HG02571 (cell line): ENCODE measurements around the gene KRTDAP.
"Not testable (repeated sequence)": the region's sequence is repeated elsewhere in the genome, so short reads cannot be mapped to it uniquely, and the experiment has no call there.

Experiments
- ATAC-seq: cut with Tn5 transposase; IDR thresholded peaks from one replicate; pipeline ENCODE4 v1.9.1; 2021; ENCODE audit warnings: mild to moderate bottlenecking, moderate library complexity; ENCODE audit not compliant: unreplicated experiment

Gene KRTDAP

GRCh38 chr19:35487656-35488182, 2.5 kb downstream of the KRTDAP start:
- ATAC-seq, result no peak

- ATAC-seq, result no peak
Measured at GRCh38 chr19:35486268-35486708, 4.0 kb downstream of the KRTDAP start.

GRCh38 chr19:35484252-35485036, 5.8 kb downstream of the KRTDAP start:
- ATAC-seq, result no peak

GRCh38 chr19:35483089-35483488, 7.2 kb downstream of the KRTDAP start:
- ATAC-seq, result no peak

GRCh38 chr19:35478794-35479677, 11.2 kb downstream of the KRTDAP start:
- ATAC-seq, result no peak

- no peak for ATAC-seq
Measured at GRCh38 chr19:35476149-35476548, 14.1 kb downstream of the KRTDAP start.

- not testable (repeated sequence) for ATAC-seq
Measured at GRCh38 chr19:35474594-35474993, 15.7 kb downstream of the KRTDAP start.

- ATAC-seq, result no peak
Measured at GRCh38 chr19:35474104-35474503, 16.2 kb downstream of the KRTDAP start.

GRCh38 chr19:35471946-35472345, 18.3 kb downstream of the KRTDAP start:
- no peak for ATAC-seq

GRCh38 chr19:35471075-35471474, 19.2 kb downstream of the KRTDAP start:
- ATAC-seq, result not testable (repeated sequence)

- ATAC-seq, result no peak
Measured at GRCh38 chr19:35470128-35470527, 20.1 kb downstream of the KRTDAP start.

- ATAC-seq, result no peak
Measured at GRCh38 chr19:35468637-35469036, 21.6 kb downstream of the KRTDAP start.

- no peak for ATAC-seq
Measured at GRCh38 chr19:35466259-35466658, 24.0 kb downstream of the KRTDAP start.

- ATAC-seq, result not testable (repeated sequence)
Measured at GRCh38 chr19:35462956-35463355, 27.3 kb downstream of the KRTDAP start.

GRCh38 chr19:35462476-35462953, 27.7 kb downstream of the KRTDAP start:
- ATAC-seq, result no peak

- not testable (repeated sequence) for ATAC-seq
Measured at GRCh38 chr19:35461788-35462187, 28.5 kb downstream of the KRTDAP start.

- ATAC-seq, result no peak
Measured at GRCh38 chr19:35461060-35461459, 29.2 kb downstream of the KRTDAP start.

GRCh38 chr19:35460608-35461007, 29.7 kb downstream of the KRTDAP start:
- ATAC-seq, result no peak

- no peak for ATAC-seq
Measured at GRCh38 chr19:35459414-35460082, 30.7 kb downstream of the KRTDAP start.

- ATAC-seq, result no peak
Measured at GRCh38 chr19:35458731-35459391, 31.4 kb downstream of the KRTDAP start.
